Frontal cortex (tissue), 4 donors: ENCODE results near the gene NBPF10. TPM values are rescaled to one million over a fixed set of nuclear protein-coding genes. Genes with fewer than 3 reads are reported as not detected.
"Not testable (repeated sequence)": the region's sequence is repeated elsewhere in the genome, so short reads cannot be mapped to it uniquely, and the experiment has no call there.

Source experiments
- DNase-seq, 2 donors: peaks; one replicate each; pipeline ENCODE4 v3.0.0; 2012; ENCODE audit warnings: low spot score in 2 of 2
- FAIRE-seq: peaks from 2 replicates; lab custom pipeline; 2012; peaks lifted over from hg19 to GRCh38; lab: Jason Lieb, UNC
- total RNA-seq: library from RNA; depleted of rRNA; stranded (reverse); fragments of >200 nt; gene quantifications from one replicate; pipeline ENCODE4 v1.2.3, GENCODE V29; 2014
- donor health status: control.
- donor health status: control.
- donor health status: control.

Gene NBPF10, protein sequence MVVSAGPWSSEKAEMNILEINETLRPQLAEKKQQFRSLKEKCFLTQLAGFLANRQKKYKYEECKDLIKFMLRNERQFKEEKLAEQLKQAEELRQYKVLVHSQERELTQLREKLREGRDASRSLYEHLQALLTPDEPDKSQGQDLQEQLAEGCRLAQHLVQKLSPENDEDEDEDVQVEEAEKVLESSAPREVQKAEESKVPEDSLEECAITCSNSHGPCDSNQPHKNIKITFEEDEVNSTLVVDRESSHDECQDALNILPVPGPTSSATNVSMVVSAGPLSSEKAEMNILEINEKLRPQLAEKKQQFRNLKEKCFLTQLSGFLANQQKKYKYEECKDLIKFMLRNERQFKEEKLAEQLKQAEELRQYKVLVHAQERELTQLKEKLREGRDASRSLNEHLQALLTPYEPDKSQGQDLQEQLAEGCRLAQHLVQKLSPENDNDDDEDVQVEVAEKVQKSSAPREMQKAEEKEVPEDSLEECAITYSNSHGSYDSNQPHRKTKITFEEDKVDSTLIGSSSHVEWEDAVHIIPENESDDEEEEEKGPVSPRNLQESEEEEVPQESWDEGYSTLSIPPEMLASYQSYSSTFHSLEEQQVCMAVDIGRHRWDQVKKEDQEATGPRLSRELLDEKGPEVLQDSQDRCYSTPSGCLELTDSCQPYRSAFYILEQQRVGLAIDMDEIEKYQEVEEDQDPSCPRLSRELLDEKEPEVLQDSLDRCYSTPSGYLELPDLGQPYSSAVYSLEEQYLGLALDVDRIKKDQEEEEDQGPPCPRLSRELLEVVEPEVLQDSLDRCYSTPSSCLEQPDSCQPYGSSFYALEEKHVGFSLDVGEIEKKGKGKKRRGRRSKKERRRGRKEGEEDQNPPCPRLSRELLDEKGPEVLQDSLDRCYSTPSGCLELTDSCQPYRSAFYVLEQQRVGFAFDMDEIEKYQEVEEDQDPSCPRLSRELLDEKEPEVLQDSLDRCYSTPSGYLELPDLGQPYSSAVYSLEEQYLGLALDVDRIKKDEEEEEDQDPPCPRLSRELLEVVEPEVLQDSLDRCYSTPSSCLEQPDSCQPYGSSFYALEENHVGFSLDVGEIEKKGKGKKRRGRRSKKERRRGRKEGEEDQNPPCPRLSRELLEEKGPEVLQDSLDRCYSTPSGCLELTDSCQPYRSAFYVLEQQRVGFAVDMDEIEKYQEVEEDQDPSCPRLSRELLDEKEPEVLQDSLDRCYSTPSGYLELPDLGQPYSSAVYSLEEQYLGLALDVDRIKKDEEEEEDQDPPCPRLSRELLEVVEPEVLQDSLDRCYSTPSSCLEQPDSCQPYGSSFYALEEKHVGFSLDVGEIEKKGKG (N-terminal part only)
- 0.41 TPM for total RNA-seq

DNA sequence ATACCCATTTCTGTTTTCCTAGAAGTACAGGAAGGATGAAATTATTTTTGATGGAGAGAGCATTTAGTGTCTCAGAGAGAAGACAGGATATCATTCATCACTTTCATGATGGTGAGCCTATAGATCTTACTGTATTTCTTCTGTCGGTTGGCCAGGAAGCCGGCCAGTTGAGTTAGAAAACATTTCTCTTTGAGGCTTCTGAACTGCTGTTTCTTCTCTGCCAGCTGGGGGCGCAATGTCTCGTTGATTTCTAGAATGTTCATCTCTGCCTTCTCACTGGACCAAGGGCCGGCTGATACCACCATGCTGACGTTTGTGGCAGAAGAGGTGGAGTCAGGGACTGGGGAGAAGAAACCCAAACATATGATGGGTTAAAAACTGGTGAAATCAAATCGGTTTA, at the start of gene NBPF10:
Gene NBPF10 (minus strand): TSS at position 340 of the 400 bp plus-strand sequence. CDS start 35 bp downstream, at position 305.
- FAIRE-seq, DNase-seq: not testable (repeated sequence)

DNA sequence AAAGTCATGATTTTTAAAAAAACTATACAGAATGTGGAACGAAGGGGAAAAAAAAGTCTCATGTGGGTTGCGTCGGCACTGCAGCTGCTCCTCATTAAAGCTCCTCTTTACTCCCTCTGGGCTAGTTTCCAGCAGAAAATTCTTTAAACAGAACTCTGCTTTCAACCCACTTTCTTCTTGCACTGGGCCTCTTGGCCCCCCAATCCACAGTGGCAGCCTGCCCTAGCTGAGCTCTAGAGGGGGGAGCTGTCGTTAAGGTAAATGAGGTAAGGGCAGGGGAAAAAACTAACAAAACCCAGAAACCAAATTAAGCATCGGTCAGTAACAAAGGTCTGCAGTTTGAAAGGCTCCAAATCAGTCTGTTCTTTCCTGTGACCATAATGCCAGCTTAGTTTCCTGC, 29.9 kb upstream of the NBPF10 start:
- FAIRE-seq, DNase-seq: not testable (repeated sequence)

DNA sequence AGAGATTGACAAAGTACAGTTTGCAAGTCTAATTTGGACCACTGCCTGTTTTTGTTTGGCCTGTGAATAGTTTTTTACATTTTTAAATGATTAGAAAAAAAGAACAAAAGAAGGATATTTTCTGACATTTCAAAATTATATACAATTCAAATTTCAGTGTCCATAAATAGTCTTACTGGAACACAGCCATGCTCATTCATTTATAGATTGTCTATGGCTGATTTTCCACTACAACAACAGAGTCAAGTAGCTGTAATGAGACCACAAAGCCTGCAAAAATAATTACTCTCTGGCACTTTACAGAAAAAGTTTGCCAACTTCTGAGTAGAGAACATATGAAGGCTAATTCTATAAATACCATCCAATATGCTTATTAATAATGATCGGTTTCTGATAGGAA, 23.1 kb upstream of the NBPF10 start:
- not testable (repeated sequence) for FAIRE-seq, DNase-seq

DNA sequence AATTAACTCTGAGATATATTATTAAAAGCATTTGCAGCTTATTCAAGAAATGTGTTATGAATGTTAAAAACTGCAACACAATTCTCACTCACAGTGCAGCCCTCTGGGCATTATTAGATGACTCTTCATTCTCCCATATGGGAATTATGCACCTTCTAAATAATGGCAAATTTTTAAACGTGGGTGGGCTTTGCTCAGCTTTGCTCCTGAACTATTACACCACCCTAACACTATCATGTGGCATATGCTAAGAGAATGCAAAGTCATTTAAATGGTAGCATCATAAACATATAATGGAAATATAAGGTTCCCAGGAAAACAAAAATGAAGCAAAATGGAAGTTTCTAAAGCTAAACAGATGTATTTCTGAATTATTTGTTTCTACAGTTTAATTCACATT, 22.7 kb upstream of the NBPF10 start:
- DNase-seq, FAIRE-seq: not testable (repeated sequence)

Other genes starting within 250 kb of the NBPF10 start
- gene ITGA10, start 234.8 kb downstream of the NBPF10 start, total RNA-seq = 0.82 TPM
- 35.5 TPM for gene PEX11B, start 226.1 kb downstream of the NBPF10 start, total RNA-seq
- gene RBM8A, start 217.3 kb downstream of the NBPF10 start, total RNA-seq = 81.1 TPM
- gene LIX1L, start 186.8 kb downstream of the NBPF10 start, total RNA-seq = 17.1 TPM
- gene ANKRD34A, start 180.2 kb downstream of the NBPF10 start, total RNA-seq = 1.6 TPM
- 14.7 TPM for gene POLR3GL, start 180.1 kb downstream of the NBPF10 start, total RNA-seq
- gene TXNIP, start 148.2 kb downstream of the NBPF10 start, total RNA-seq = 125 TPM
- not detected for gene HJV, start 123.1 kb downstream of the NBPF10 start, total RNA-seq
- gene NOTCH2NLA, start 84.2 kb upstream of the NBPF10 start, total RNA-seq = 8.6 TPM